NCI-H2196 treated with DMSO at 0.1 percent for 48 hours (cell line): ENCODE results near the gene PRR29.

ENCODE experiments used
- DNase-seq: peaks from one replicate; lab custom pipeline; 2025; ENCODE audit not compliant: unreplicated experiment; lab: John Stamatoyannopoulos, UW

PRR29 gene

GRCh38 chr17:63995626-63996025 lies 2.5 kb upstream of the PRR29 start:
- no peak for DNase-seq

- no peak for DNase-seq
Measured at GRCh38 chr17:63996430-63997182, 1.5 kb upstream of the PRR29 start.

GRCh38 chr17:63997341-63998048 lies 656 bp upstream of the PRR29 start:
- DNase-seq, result no peak

- DNase-seq, result no peak
Measured at GRCh38 chr17:63998721-63999679, 849 bp downstream of the PRR29 start.

GRCh38 chr17:63999680-64000531 lies 1.8 kb downstream of the PRR29 start:
- DNase-seq, result no peak

GRCh38 chr17:64001091-64001579 lies 3.0 kb downstream of the PRR29 start:
- no peak for DNase-seq

GRCh38 chr17:64001763-64002529 lies 3.8 kb downstream of the PRR29 start:
- no peak for DNase-seq

GRCh38 chr17:64002658-64003525 lies 4.7 kb downstream of the PRR29 start:
- DNase-seq, result no peak

- no peak for DNase-seq
Measured at GRCh38 chr17:64003526-64004121, 5.5 kb downstream of the PRR29 start.

GRCh38 chr17:64004218-64004770 lies 6.1 kb downstream of the PRR29 start:
- no peak for DNase-seq

GRCh38 chr17:64004903-64005733 lies 7.0 kb downstream of the PRR29 start:
- DNase-seq, result no peak

GRCh38 chr17:64005734-64006167 lies 7.6 kb downstream of the PRR29 start:
- peak; percentile 73 for DNase-seq

GRCh38 chr17:64006361-64007088 lies 8.4 kb downstream of the PRR29 start:
- DNase-seq, result no peak

- peak; percentile 7 for DNase-seq
Measured at GRCh38 chr17:64007089-64007837, 9.1 kb downstream of the PRR29 start.

GRCh38 chr17:64007838-64008282 lies 9.7 kb downstream of the PRR29 start:
- no peak for DNase-seq
